GM12892 (cell line): ENCODE measurements around the gene TIRAP.

Source experiments
- POLR2A ChIP-seq: IDR thresholded peaks from 2 replicates; pipeline ENCODE4 v1.6.1; 2011; ENCODE audit warnings: low read depth, low read length, control low read depth
- POLR2AphosphoS5 ChIP-seq: IDR thresholded peaks from 2 replicates; pipeline ENCODE4 v1.6.1; 2011; ENCODE audit warnings: low read depth, low read length, control low read depth
- TAF1 ChIP-seq: IDR thresholded peaks from 2 replicates; pipeline ENCODE4 v1.6.1; 2011; ENCODE audit warnings: low read depth, mild to moderate bottlenecking, control low read depth, low read length, borderline replicate concordance

DNA sequence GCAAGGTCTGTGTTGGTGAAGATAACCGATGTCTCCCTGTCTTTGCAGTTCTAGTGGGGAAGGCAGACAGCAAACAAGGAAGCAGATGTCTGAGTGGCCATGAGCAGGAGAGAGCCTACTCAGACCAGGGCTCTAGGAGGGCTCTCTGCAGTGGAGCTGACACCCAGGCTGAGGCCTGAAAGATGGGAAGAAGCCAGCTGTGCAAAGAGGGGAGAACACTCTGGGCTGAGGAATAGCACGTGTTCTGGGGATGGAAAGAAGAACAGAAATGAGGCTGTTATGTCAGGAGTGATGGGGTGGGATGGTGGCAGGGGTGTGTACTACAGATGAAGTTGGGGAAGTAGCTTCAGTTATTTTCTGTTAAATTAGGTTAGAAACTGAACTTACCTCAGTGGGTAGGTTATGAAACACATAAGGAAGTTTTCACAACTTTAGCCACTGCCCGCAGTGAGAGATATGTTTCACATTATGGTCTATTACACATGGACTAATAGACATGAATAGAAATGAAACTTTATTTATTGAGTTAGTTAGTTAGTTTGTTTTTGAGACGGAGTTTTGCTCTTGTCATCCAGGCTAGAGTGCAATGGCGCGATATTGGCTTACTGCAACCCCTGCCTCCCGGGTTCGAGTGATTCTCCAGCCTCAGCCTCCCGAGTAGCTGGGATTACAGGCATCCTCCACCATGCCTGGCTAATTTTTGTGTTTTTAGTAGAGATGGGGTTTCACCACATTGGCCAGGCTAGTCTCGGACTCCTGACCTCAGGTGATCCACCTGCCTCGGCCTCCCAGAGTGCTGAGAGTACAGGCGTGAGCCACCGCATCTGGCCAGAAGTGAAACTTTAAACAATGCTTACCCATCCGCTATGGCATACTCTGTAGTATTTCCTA is 28.8 kb downstream of the TIRAP start:
- TF ChIP-seq POLR2AphosphoS5 (no peak), POLR2A (no peak), TAF1 (no peak)
